Left ventricle myocardium superior (tissue), 1 donor: ENCODE data around the gene RABGAP1L. TPM values are rescaled to one million over a fixed set of nuclear protein-coding genes. Genes with fewer than 3 reads are reported as not detected.
A peak's percentile ranks its signal among the peaks of the same experiment; 100 is the strongest.
"Not testable (repeated sequence)": the region's sequence is repeated elsewhere in the genome, so short reads cannot be mapped to it uniquely, and the experiment has no call there.

Experiments
- ATAC-seq: fragments of 200-7000 bp; cut with Tn5 transposase; one replicate; pipeline ENCODE4 v1.9.1; 2020; ENCODE audit warnings: mild to moderate bottlenecking, moderate library complexity
- DNase-seq: peaks from one replicate; pipeline ENCODE4 v3.0.0-alpha.2; 2020
- intact Hi-C: fragments of 100-400 bp; cut with micrococcal nuclease; formaldehyde crosslinking; loops from one replicate; pipeline ENCODE4 v1.11.0; 2022
- total RNA-seq: library from RNA; stranded (reverse); fragmentation: NEBNext Ultra II Directional; extraction: Animal tissue kit (Norgen Biotek cat#: 25700); gene quantifications from one replicate; pipeline ENCODE4 v1.2.1, GENCODE V29; 2021
- donor health status: DM: no; HTN: yes; CAD: no; lungs with severe emphysema.

Gene RABGAP1L
- total RNA-seq, 1 donor from 2014 or later, result 147 TPM

DNA sequence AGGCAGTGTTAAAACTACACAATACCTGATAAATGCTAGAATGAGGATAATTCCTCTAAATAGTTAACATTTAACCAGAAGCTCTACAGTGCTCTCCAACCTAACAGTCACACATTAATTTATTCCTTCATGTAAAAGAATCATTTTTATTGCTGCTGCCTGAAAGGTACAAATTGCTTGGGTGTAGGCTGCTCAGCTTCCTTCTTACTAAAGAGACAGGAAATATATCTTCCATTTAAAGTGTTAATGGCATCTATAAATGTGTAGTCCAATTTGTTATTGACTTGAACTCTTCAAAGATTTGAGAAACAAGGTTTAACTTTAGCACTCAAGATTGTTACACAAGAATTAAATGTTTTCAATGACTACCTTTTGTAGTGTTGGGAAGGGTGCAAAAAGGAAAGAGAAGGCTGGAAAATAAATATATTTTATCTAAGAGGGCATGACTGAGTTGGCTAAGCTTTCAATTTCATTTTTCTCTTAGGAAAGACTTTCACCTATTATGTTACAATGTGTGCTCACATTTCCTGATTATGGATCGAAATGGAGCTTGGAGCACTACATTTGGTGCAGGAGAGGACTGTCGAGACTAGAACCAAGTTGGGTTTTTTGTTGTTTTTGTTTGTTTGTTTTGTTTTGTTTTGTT is 734.9 kb downstream of the RABGAP1L start:
- intact Hi-C loops, result no loop called here
- DNase-seq (no peak), ATAC-seq (no peak)

DNA sequence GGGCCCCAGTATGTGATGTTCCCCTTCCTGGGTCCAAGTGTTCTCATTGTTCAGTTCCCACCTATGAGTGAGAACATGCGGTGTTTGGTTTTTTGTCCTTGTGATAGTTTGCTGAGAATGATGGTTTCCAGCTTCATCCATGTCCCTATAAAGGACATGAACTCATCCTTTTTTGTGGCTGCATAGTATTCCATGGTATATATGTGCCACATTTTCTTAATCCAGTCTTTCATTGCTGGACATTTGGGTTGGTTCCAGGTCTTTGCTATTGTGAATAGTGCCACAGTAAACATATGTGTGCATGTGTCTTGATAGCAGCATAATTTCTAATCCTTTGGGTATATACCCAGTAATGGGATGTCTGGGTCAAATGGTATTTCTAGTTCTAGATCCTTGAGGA is 736.3 kb downstream of the RABGAP1L start:
- DNase-seq, intact Hi-C loops, ATAC-seq: not testable (repeated sequence)

DNA sequence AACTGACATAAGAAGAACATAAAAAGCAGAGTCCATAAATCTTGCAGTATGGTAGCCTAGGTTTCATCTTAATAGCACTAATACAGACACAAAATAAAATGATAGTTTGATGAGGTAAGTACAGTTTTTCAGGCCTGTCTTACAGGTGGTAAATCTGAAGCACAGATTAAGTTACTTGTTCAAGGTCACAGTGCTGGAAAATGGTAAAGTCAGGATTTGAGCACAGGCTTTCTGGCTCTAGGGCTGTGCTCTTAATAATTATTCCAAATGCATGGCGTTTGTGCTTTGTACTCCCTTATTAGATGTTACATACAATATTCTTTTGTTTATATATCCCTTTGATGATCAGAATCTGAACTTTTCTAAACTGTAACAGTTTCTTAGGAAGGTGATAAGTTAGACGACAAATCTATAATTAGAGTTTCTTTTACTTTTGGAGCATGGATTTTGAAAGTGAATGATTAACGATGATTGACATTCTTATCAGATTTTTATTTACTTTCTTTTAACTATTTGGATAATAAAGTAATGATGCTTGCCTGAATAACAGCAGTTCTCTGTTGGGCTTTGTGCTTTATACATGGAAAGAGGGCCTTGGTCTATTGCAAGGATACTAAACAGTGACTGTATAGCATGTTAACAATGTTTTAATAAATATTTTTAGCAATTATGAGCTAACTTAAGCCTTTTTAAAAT is 738.9 kb downstream of the RABGAP1L start:
- no peak for ATAC-seq
- intact Hi-C loops, result no loop called here
- DNase-seq, result no peak

DNA sequence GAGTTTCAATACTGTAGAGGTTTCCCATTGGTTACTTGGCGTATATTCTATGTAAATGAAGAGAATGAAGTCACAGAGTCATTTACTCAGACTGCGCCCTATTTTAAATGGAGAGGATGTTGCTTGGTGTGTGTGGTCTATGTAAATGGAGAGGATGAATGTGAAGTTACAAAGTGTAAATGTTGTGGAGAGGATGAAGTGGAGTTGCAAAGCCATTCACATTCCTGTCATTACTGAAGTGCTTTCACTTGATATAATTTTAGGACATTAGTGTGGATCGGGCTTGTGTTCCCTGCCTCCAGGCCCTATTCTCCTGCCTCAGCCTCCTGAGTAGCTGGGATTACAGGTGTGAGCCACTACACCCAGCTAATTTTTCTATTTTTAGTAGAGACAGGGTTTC is 741.0 kb downstream of the RABGAP1L start:
- intact Hi-C loops, result no loop called here
- DNase-seq, result no peak
- ATAC-seq, result peak; percentile 52

DNA sequence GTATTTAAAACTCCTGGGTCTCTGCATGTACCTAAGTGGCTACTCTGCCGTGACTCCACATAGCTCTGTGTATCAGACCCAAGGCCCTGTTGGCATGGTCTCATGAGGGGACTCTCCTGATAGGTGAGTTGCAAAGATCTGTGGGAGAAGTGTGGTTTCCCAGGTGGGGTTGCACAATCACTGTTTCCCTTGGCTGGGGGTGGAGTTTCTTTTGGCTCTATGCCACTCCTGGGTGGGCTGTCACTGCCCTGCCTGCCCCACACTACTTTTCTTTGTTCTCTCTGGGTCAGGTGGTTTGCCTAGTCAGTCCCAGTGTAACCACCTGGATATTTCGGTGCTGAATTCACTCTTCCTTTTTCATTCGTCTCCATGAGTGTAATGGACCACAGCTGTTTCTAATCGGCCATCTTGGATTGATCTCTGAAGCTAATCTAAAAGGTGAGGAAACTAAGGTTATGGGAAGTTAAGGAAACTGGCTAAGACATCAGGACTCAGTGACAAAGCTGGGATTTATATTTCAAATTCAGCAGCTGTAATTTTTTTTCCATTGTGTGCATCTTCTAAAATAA is 743.3 kb downstream of the RABGAP1L start:
- intact Hi-C loops, result no loop called here
- no peak for DNase-seq
- no peak for ATAC-seq

DNA sequence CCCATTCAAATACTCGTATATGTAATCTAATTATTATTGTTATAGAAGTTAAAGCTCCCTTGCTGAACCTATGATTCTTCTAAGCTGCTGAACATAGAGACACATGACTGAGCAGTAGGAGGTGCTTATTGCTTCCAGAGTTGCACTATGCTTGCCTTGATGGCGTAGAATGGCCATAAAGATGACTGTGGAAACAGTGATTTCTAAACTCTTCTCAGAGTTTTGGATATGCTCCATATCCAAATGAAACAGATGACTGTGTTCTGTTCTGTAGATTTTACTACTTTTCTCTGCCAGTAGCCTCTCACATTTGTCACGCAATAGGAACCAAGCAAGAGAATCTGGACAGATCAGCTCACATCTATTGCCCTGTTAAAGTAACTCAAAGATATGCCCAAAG is 752.3 kb downstream of the RABGAP1L start:
- intact Hi-C loops, result no loop called here
- ATAC-seq, result no peak
- no peak for DNase-seq

DNA sequence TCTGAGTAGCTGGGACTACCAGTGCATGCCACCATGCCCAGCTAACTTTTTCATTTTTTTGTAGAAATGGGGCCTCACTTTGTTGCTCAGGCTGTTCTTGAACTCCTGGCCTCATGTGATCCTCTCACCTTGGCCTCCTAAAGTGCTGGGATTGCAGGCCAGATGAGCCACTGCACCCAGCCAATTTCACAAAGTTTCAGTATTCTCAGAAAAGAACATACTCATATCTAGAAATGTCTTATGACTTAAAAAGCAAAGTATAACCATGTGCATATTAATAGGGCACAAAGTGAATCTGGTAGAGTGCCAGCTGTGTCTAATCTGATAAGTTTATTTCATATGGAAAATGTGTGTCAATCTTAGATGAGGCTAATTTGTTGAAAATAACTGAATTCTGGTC is 752.9 kb downstream of the RABGAP1L start:
- no peak for ATAC-seq
- intact Hi-C loops, result no loop called here
- DNase-seq, result no peak

DNA sequence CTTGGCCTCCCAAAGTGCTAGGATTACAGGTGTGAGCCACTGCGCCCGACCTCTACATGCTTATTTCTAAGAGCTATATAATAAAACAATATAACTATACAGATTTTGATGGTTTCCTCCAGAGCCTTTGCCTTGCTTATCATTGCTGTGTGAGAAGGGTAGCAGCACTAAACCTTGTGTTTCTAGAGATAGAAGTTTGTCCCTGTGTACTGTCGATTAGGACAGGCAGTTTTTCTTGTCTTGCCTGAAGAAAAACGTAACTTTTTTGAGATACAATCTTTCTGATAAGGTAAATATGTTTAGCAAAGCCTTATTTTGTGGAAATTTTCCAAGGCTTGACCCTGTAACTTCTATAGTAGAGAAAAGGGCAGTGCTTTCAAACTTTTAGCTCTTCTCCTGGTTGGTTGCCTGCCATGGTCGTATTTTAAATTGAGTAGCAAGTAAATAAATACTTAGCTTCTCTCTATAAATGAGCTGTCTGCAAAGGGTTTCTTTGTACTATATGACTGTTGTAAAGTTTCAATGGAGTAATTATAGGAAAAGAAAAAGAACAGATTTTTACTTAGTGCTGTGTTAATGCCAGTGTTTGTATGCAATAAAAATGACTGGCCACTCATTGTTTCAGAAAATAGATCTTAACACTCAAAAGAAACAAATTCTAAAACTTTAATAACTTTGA is 754.0 kb downstream of the RABGAP1L start:
- no peak for DNase-seq
- no peak for ATAC-seq
- intact Hi-C loops, result no loop called here

DNA sequence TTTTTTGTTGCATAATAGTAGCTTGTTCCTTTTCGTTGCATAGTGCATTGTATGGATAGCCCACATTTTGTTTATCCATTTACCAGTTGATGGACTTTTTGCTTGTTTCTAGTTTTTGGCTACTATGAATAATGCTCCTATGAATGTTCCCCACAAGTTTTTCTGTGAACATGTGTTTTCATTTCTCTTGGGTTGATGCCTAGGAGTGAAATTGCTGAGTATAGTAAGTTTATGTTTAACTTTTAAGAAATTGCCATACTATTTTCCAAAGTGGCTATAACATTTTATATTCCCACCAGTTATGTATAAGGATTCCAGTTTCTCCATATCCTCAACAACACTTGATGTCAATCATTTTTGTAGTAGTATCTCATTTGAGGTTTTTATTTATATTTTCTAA is 755.7 kb downstream of the RABGAP1L start:
- ATAC-seq, result no peak
- DNase-seq, result no peak
- intact Hi-C loops, result no loop called here

DNA sequence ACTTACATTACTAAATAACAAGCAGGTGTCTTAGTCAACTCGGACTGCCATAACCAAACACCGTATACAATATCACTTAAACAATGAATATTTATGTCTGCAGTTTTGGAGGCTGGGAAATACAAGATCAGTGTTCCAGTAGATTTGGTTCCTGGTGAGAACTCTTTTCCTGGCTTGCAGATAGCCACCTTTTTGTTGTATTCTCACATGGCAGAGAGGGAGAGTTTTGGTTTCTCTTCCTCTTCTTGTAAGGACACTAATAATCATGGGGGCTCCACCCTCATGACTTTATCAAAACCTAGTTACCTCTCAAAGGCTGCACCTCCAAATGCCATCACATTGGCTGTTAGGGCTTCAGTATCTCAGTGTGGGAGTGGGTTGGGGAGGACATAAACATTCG is 757.5 kb downstream of the RABGAP1L start:
- ATAC-seq (no peak), DNase-seq (no peak)
- intact Hi-C loops, result no loop called here

DNA sequence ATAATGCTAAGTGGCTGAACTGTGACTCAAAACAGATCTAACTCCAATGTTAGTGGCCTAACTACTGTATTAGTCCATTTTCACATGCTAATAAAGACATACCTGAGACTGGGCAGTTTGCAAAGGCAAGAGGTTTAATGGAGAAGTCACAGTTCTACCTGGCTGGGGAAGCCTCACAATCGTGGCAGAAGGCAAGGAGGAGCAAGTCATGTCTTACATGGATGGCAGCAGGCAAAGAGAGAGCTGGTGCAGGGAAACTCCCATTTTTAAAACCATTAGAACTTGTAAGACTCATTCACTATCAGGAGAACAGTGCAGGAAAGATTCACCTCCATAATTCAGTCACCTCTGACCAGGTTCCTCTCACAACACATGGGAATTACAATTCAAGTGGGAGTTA is 760.8 kb downstream of the RABGAP1L start:
- intact Hi-C loops, result no loop called here
- ATAC-seq, result no peak
- DNase-seq, result no peak

DNA sequence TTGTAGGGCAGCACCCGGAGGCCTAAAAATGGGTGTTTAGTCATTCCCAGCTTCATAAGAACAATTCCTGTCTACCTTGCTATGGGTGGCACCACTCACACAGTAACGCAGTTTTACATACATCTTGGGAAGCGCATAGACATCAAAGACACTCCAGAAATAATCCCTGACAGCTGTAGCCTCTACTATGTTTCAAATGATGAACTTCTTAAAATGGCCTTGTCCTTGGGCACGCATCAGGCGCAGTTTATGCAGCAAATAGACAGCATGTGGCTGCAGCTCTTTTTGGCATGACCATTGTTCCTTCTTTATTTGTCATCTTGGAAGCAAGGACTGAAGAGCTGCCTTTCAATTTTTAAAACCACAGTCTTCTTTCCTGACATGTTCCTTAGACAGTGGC is 762.8 kb downstream of the RABGAP1L start:
- intact Hi-C loops, result no loop called here
- no peak for DNase-seq
- no peak for ATAC-seq

DNA sequence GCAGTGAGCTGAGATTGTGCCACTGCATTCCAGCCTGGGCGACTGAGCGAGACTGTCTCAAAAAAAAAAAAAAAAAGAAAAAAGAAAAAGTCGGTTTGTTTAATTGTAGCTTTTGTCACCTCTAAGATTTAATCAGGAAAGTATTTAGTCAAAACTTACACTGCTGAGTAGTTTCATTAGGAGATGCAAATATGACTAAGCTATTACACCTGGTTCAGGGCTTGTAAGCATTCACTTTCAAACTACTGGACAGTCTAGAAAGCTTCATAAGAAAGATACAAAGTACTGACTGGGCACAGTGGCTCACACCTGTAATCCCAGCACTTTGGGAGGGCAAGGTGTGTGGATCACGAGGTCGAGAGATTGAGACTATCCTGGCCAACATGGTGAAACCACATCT is 764.5 kb downstream of the RABGAP1L start:
- intact Hi-C loops, result no loop called here
- no peak for ATAC-seq
- DNase-seq, result no peak

DNA sequence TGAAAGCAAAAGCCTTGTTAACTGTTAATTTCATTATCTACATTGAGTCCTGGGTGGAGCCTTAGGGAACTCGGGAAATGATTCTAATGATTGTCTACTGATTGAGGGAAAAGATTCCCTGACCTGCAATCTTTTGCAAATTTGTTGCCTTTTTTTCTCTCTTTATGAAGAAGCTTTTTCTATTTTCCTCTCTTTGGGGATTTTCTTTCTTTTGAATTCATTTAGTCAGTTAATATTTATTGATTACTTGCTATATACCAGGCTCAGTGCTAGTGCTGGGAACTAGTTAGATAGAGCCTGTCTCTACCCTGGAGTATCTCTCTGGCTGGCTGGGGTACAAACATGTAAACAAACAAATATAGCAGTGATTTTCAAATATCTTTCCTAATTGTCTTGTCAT is 769.2 kb downstream of the RABGAP1L start:
- no peak for DNase-seq
- intact Hi-C loops, result no loop called here
- ATAC-seq, result no peak

DNA sequence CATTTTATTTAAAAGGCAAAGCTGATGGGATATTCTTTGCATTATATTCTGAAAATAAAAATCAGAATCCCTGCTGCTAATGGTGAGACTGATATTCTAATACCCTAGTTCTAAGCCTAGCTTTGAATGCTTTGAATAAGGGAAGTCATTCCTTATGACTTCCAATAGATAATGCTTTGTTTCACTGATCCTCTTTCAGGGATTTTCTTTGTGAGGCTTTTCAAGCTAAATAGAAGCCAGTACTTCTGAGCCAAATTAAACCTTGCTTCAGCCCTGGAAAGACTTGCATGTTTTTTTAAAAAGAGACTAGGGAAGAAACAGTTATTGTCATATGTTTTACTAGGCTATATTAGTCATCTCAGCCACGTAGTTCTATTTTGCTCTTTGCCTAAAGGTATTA is 771.9 kb downstream of the RABGAP1L start:
- DNase-seq (no peak), ATAC-seq (no peak)
- intact Hi-C loops, result no loop called here

DNA sequence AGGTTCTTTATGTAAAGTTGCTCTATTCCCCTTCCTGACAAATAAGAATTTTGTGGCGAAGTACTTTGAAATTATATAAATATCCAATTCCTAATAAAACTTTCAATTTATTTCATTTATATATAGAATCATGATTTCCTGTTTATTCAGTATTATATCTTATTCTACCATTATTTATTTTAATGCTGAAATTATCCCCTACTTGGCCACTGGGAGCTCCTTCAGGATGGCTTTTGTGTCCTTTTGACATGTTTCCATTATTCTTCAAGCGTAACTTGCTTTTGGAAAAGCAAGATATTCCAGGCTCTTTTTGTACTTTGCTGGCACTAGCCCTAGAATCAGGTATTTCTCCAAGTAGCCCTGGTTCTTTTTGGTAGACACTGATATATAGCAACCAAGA is 773.3 kb downstream of the RABGAP1L start:
- intact Hi-C loops, result no loop called here
- ATAC-seq, result no peak

DNA sequence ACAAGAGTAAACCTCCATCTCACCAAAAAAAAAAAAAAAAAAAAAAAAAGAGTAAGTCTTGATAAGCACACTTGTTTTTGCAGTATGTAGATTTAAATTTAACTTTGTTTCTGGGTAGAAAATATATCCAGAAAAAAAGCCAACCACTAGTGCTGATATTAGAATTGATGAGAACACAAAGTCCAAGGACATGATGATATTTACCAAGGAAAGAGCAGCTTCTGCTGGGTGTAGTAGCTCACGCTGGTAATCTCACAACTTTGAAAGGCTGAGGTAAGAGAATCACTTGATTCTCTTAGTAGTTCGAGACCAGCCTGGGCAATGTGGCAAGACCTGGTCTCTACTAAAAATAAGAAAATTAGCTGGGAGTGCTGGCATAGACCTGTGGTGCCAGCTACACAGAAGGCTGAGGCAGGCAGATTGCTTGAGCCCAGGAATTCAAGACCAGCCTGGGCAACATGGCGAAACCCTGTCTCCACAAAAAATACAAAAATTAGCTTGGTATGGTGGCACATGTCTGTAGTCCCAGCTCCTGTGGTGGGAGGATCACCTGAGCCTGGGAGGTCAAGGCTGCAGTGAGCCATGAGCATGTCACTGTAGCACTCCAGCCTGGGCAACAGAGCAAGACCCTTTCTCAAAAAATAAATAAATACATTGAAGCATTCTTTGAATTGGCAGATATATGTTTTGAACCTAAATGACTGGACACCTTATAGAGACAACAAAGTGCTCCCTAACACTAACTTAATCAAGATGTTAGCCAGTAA is 776.8 kb downstream of the RABGAP1L start:
- DNase-seq (no peak), ATAC-seq (no peak)
- intact Hi-C loops, result no loop called here

More for the DNA sequence above, 773.3 kb downstream of the RABGAP1L start:
- no peak for DNase-seq

DNA sequence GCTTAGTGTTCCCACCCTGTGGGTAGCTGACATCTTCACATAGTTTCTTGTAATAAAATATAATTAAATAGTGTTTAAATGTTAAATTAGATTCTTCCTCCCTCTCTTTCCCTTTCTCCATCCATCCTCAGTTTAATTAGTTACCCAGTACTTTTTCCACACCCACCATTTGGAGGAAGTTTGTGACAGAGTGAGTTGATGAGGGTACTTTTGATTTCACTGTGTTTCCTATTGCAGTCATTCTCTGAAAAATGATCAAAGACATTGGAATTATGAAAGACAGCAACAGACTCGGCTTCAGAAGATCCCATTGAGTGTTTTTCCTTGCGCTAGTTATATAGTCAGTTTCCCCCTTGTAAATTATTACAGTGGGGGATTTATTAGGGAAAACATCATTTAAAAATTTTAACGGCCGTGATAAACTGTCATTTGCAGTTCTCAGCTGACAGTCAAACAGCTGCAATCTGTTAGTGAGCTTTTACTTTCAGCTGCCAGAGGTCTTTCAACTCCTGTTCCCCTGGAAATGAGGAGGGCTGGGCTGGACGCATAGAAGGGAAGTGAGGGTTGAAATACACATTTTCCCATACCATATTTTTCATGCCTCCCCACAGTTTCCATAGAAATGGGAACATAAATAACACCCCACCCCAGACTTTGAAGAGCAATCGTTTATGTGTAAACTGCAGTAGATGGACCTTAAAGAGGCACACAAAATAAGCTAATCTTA is 779.1 kb downstream of the RABGAP1L start:
- intact Hi-C loops, result no loop called here
- ATAC-seq, result peak; percentile 43
- no peak for DNase-seq
